ENCODE measurements around the gene EDNRB. TPM values are rescaled to one million over a fixed set of nuclear protein-coding genes. Genes with fewer than 3 reads are reported as not detected.

EDNRB gene
- total RNA-seq, 2 donors from 2014 or later = not detected

DNA sequence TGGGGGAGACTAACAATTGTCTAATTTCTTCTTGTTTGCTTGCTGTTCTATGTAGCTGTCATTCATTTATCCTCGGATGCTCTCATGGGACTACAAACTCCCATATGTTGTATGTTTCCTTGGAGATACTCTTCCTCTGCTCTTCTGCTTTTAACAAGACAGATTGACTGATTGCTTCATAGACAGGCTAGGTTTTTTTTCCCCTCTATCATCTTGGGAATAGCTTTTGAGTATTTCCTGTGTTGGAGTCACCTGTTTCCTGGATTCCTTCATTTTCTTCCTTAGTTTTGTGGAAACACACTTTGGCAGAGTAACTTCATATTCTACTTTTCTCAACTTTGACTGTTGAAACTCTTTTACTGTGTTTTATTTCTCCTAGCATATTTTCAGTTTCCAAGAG lies 27.6 kb downstream of the EDNRB start:
- H3K27me3 Mint-ChIP-seq = peaks cover 7 to 36% of the 10 kb centered on the region in 2 donors
- ATAC-seq (no peak), DNase-seq (ENCODE audit: low spot score) (no peak)
- H3K36me3 Mint-ChIP-seq = no peaks in the 10 kb centered on the region
- H3K27ac Mint-ChIP-seq = no peak overlapping the region
- no peak overlapping the region for H3K4me3 Mint-ChIP-seq
- peaks cover 2% of the 10 kb centered on the region for H3K9me3 Mint-ChIP-seq
- no peaks in the 10 kb centered on the region for H3K4me1 Mint-ChIP-seq (ENCODE audit: low read depth in 2 of 2)

DNA sequence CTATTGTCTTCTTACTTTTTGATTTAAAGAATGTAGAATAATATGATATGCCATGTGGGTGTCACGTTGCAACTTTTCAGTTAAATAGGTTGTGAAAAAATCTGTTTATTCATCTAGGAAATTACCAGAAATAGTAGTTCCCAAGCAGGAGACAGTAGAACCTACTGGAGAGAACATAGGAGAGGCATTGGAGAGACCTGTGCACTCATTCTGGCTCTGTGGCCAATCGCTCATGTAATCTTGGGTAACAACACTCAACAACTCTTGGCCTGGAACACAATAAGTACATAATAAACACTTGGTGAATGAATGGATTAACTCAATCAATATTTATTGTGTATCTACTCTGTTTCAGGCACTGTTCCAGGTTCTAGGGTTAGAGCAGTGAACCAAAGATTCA lies 35.3 kb downstream of the EDNRB start:
- Mint-ChIP-seq H3K27me3 (peaks cover 3 to 29% of the 10 kb centered on the region in 2 donors), H3K4me1 (ENCODE audit: low read depth in 2 of 2) (no peaks in the 10 kb centered on the region)
- no peak for ATAC-seq

DNA sequence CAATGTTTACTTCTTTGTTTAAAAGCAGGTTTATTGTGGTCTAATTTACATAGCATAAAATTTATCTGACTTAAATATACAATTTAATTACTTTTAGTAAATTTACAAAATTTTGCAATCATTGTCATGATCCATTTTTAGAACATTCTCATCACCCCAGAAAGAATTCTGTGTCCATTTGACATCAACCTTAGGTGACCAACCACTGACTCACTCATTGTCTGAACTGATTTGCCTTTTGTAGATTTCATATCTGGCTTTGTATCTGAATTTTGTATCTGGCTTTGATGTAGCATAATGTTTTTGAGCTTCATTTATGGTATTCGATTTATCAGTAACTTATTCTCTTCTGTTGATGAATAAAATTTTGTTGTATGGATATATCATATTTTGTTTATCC lies 40.4 kb downstream of the EDNRB start:
- Mint-ChIP-seq H3K4me1 (ENCODE audit: low read depth in 2 of 2) (no peaks in the 10 kb centered on the region), H3K27me3 (no peaks in the 10 kb centered on the region), H3K27ac (no peak overlapping the region), H3K9me3 (peaks cover 2% of the 10 kb centered on the region), H3K4me3 (no peak overlapping the region), H3K36me3 (no peaks in the 10 kb centered on the region)
- ATAC-seq (no peak), DNase-seq (ENCODE audit: low spot score) (no peak)

More for the DNA sequence above, 35.3 kb downstream of the EDNRB start:
- Mint-ChIP-seq H3K36me3 (no peaks in the 10 kb centered on the region), H3K27ac (no peak overlapping the region), H3K4me3 (no peak overlapping the region), H3K9me3 (peaks cover 2% of the 10 kb centered on the region)
- no peak for DNase-seq (ENCODE audit: low spot score)

DNA sequence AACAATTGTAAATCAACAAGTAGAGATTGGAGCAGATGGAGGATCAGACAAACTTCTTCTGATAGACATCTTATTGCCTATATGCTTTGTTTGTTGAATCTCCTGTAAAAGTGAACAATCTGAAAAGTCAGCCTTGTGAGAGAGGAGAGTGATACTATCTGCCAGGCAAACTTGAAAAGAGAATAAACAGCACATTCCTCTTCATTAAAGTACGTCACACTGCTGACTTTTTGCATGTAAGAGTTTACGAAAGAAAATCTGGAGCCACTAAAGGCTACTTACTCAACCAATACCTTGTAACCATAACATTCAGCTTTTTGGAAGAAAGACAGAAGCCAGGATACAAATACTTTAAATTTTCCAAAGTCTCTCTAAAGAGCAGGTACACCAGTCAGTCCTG lies 42.5 kb downstream of the EDNRB start:
- Mint-ChIP-seq H3K27me3 (no peaks in the 10 kb centered on the region), H3K4me1 (ENCODE audit: low read depth in 2 of 2) (no peaks in the 10 kb centered on the region), H3K4me3 (no peak overlapping the region), H3K9me3 (peaks cover 2% of the 10 kb centered on the region), H3K27ac (no peak overlapping the region), H3K36me3 (no peaks in the 10 kb centered on the region)
- ATAC-seq (no peak), DNase-seq (ENCODE audit: low spot score) (no peak)

DNA sequence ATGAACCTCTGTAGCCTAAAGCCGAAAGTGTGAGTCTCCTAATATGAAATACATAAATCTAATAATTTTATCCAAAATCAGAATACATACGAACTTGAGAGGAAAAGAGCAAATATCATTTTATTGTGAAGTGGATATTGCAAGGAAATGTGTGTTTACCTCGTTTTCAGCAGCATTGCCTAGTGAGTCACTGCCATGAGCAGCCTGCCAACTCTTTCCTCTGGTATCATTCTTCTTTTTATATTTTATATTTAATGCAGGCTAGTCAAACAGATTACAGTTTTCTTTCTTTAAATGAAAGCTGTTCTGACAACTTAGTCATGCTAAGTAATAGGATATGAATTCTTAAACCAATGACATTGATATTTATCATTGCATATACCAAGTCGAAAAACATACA lies 44.2 kb downstream of the EDNRB start:
- ATAC-seq (no peak), DNase-seq (ENCODE audit: low spot score) (no peak)
- Mint-ChIP-seq H3K4me3 (no peak overlapping the region), H3K36me3 (no peaks in the 10 kb centered on the region), H3K27me3 (no peaks in the 10 kb centered on the region), H3K27ac (no peak overlapping the region), H3K4me1 (ENCODE audit: low read depth in 2 of 2) (no peaks in the 10 kb centered on the region), H3K9me3 (peaks cover 2% of the 10 kb centered on the region)

DNA sequence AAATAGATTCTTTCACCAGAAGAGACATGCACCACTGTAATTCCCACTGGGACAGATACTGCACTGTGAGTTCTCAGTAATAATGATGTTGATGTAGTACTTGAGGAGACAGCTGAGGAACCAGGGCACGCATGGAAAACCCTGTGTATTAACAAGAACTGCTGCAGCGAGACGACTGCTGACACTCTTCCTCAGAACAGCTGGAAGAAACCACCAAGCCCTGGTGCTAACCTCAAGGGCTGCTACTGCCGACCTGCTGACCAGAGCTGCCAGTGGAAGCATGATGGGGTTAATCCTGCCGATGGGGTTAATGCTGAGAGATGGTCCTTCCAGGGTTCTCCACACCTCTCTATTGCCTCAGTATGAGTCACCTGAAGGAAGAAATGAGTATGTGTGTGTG lies 45.6 kb downstream of the EDNRB start:
- Mint-ChIP-seq H3K27me3 (peaks cover 0 to 3% of the 10 kb centered on the region in 2 donors), H3K9me3 (peaks cover 4% of the 10 kb centered on the region), H3K4me1 (ENCODE audit: low read depth in 2 of 2) (peaks cover 3 to 8% of the 10 kb centered on the region in 2 donors), H3K4me3 (no peak overlapping the region), H3K27ac (no peak overlapping the region), H3K36me3 (peaks cover 8% of the 10 kb centered on the region)
- no peak for DNase-seq (ENCODE audit: low spot score)
- no peak for ATAC-seq

DNA sequence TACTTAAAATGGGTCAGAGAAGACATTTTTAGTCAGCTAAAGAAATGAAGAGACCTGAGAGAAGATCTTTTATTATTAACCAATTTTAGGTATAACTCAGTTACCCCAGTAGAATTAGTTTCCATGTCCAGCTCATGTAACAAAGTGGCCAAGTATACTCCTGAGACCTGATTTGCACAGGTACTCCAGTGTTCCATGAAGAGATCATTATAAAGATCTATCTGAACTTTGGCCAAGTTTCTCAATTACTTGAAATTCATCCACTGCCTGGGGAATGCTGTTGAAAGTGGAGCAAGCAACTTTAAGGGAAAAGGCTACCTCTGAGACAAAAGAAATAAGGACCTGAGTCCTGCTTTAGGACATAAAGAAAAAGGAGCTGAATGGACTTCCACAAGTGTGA lies 47.0 kb downstream of the EDNRB start:
- Mint-ChIP-seq H3K4me1 (ENCODE audit: low read depth in 2 of 2) (peaks cover 3 to 9% of the 10 kb centered on the region in 2 donors), H3K4me3 (no peak overlapping the region), H3K27me3 (peaks cover 0 to 3% of the 10 kb centered on the region in 2 donors), H3K36me3 (peaks cover 16% of the 10 kb centered on the region), H3K27ac (no peak overlapping the region), H3K9me3 (peaks cover 9% of the 10 kb centered on the region)
- ATAC-seq (no peak), DNase-seq (ENCODE audit: low spot score) (no peak)

DNA sequence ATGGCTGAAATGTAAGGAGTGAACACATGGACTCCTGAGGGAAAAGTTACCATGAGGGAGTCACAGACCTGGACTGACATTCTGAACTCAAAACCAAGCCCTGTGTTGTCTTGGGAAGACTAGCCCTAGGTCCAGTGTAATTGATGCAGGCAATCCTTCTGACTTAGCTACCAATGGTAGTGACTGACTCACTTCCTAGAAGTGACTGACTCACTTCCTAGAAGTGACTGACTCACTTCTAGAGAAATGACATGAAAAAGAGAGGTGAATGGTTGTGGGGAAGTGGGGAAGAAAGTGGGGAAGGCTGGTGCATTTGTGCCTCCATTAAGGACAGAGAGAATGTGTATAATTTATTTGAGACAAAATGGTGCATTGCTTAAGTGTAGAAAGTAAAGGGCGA lies 49.9 kb downstream of the EDNRB start:
- Mint-ChIP-seq H3K27ac (peak overlapping the region in 1 of 2 donors; percentile 48), H3K4me3 (peak overlapping the region; percentile 43)

DNA sequence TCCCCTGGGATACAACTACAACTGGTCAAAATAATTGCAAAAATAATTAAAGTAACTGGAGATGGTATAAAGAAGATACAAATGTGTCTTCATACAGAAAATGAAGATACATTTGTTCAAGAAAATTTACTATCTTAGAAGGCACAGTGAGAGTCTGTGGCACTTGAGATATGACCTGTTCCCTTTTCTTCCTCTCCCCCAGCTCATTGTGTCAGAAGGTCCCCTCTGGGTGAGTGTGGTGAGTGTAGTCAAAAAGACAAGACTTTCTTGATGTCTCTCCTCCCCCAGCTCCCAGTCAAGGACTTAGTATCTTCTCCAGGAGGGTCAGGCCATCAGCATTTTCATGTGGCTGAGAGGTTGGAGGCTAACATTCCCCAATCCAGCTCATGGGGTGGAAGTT lies 51.7 kb downstream of the EDNRB start:
- ATAC-seq = no peak
- no peak for DNase-seq (ENCODE audit: low spot score)
- H3K36me3 Mint-ChIP-seq = peaks cover 16% of the 10 kb centered on the region
- peaks cover 3 to 7% of the 10 kb centered on the region in 2 donors for H3K27me3 Mint-ChIP-seq
- no peak overlapping the region for H3K27ac Mint-ChIP-seq
- H3K4me1 Mint-ChIP-seq (ENCODE audit: low read depth in 2 of 2) = peaks cover 3 to 9% of the 10 kb centered on the region in 2 donors
- H3K4me3 Mint-ChIP-seq = no peak overlapping the region
- peaks cover 12% of the 10 kb centered on the region for H3K9me3 Mint-ChIP-seq

More for the DNA sequence above, 49.9 kb downstream of the EDNRB start:
- DNase-seq (ENCODE audit: low spot score) = no peak
- ATAC-seq = peak in 1 of 2 donors; percentile 75
- Mint-ChIP-seq H3K9me3 (peaks cover 12% of the 10 kb centered on the region), H3K4me1 (ENCODE audit: low read depth in 2 of 2) (peaks cover 3 to 9% of the 10 kb centered on the region in 2 donors), H3K27me3 (peaks cover 3 to 7% of the 10 kb centered on the region in 2 donors), H3K36me3 (peaks cover 16% of the 10 kb centered on the region)

DNA sequence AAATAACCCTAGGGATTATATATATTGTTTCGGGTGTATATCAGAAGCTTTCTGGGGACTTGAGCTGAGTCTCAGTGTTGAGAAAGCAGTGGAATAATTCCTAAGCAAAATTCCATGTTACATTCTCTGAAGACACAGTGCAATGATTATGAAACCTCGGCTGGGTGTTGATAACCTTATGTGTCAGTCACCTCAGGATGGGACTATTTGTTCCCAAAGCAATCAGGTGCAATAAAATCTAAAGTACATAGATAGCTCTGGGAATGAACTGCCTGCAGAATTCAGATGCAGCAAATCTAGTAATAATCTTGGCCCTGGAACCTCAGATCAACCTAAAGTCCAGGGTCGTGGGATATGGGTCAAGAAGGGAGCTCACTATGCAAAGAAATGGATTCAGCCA lies 53.0 kb downstream of the EDNRB start:
- peaks cover 3 to 7% of the 10 kb centered on the region in 2 donors for H3K27me3 Mint-ChIP-seq
- no peak overlapping the region for H3K27ac Mint-ChIP-seq
- H3K4me1 Mint-ChIP-seq (ENCODE audit: low read depth in 2 of 2) = peaks cover 3 to 9% of the 10 kb centered on the region in 2 donors
- no peak for DNase-seq (ENCODE audit: low spot score)
- H3K36me3 Mint-ChIP-seq = peaks cover 16% of the 10 kb centered on the region
- H3K9me3 Mint-ChIP-seq = peaks cover 12% of the 10 kb centered on the region
- H3K4me3 Mint-ChIP-seq = no peak overlapping the region
- no peak for ATAC-seq

DNA sequence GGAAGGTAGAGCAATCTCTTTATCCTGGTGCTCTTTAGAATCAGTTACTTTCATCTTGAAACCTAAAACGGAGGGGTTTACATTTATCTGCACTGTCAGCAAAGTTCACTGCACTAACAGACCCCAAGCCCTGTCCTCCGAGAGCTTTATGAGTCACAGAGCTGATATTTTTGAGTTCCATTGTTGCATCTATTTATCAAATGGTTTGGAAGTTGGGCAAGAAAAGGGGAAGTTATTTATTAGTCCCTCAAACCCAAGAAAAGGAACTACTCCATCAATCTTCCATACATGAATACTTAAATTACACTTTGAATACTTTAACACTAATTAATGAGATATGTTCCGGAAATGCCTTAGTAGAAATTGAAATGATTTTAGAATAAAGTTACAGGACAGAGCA lies 55.5 kb downstream of the EDNRB start:
- no peak overlapping the region for H3K27ac Mint-ChIP-seq
- H3K27me3 Mint-ChIP-seq = peaks cover 0 to 15% of the 10 kb centered on the region in 2 donors
- DNase-seq (ENCODE audit: low spot score) (no peak), ATAC-seq (no peak)
- H3K4me1 Mint-ChIP-seq (ENCODE audit: low read depth in 2 of 2) = peaks cover 0 to 3% of the 10 kb centered on the region in 2 donors
- peaks cover 9% of the 10 kb centered on the region for H3K36me3 Mint-ChIP-seq
- H3K4me3 Mint-ChIP-seq = no peak overlapping the region
- H3K9me3 Mint-ChIP-seq = peaks cover 9% of the 10 kb centered on the region

DNA sequence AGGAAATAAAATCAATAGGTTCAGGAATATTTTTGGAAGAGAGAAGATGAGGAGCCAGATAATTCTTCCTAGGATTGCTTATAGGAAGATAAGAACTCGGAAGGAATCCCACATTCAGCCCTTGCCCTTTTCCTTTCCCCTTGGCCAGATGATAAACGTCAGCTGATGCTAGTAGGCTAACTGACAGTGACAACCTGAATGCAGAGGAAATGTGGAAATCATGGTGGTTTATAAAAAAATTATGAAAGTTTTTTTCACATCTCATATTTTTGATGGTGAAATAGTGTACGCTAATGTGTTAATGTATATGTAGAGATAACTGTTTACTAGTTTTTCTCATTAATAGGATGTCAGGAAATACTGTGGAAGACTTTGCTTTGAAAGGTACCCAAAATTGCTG lies 56.9 kb downstream of the EDNRB start:
- ATAC-seq = no peak
- no peak overlapping the region for H3K4me3 Mint-ChIP-seq
- H3K27ac Mint-ChIP-seq = no peak overlapping the region
- no peak for DNase-seq (ENCODE audit: low spot score)
- peaks cover 4% of the 10 kb centered on the region for H3K9me3 Mint-ChIP-seq
- no peaks in the 10 kb centered on the region for H3K4me1 Mint-ChIP-seq (ENCODE audit: low read depth in 2 of 2)
- no peaks in the 10 kb centered on the region for H3K36me3 Mint-ChIP-seq
- H3K27me3 Mint-ChIP-seq = peaks cover 0 to 15% of the 10 kb centered on the region in 2 donors

DNA sequence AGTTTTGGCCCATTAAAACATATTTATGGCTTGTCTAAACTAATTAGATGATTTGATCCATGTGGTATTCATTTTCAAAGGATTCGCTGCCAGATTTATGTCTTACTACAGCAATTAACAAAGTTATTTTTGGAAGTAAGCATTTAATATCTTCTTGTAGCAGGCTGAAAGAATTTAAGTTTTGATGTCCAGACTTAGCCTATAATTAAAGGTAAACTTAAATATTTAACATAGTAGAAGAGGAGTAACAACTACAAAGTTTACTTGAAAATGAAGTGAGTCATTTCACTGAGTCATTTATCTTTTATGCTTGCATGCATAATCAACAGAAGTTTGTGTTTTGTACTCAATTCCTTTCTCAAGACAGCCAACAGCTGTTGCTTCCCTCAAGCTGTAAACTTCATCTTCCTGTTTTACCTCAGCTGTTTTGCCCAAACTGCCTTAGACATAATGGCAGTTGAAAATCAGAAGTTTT lies 58.1 kb downstream of the EDNRB start:
- Mint-ChIP-seq H3K36me3 (no peaks in the 10 kb centered on the region), H3K4me1 (ENCODE audit: low read depth in 2 of 2) (no peaks in the 10 kb centered on the region), H3K9me3 (peaks cover 4% of the 10 kb centered on the region), H3K27ac (no peak overlapping the region), H3K27me3 (peaks cover 0 to 15% of the 10 kb centered on the region in 2 donors), H3K4me3 (no peak overlapping the region)
- ATAC-seq (no peak), DNase-seq (ENCODE audit: low spot score) (no peak)

DNA sequence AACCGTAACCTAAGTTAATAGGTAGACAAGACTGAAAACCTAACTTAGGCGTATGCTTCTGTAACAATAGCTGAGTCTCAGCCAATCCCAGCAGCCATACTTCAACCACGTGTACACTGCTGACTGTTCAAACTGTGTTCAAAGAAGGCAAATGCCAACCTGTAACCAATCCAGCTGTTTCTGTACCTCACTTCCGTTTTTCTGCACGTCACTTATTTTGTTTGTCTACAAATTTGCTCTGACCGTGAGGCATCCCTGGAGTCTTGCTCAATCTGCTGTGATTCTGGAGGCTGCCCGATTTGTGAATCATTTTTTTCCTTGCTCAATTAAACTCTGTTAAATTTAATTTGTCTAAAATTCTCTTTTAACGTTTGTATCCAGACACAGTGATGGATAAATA lies 59.2 kb downstream of the EDNRB start:
- H3K9me3 Mint-ChIP-seq = peaks cover 4% of the 10 kb centered on the region
- ATAC-seq (no peak), DNase-seq (ENCODE audit: low spot score) (no peak)
- no peaks in the 10 kb centered on the region for H3K4me1 Mint-ChIP-seq (ENCODE audit: low read depth in 2 of 2)
- peaks cover 0 to 15% of the 10 kb centered on the region in 2 donors for H3K27me3 Mint-ChIP-seq
- H3K27ac Mint-ChIP-seq = no peak overlapping the region
- no peaks in the 10 kb centered on the region for H3K36me3 Mint-ChIP-seq
- H3K4me3 Mint-ChIP-seq = no peak overlapping the region

DNA sequence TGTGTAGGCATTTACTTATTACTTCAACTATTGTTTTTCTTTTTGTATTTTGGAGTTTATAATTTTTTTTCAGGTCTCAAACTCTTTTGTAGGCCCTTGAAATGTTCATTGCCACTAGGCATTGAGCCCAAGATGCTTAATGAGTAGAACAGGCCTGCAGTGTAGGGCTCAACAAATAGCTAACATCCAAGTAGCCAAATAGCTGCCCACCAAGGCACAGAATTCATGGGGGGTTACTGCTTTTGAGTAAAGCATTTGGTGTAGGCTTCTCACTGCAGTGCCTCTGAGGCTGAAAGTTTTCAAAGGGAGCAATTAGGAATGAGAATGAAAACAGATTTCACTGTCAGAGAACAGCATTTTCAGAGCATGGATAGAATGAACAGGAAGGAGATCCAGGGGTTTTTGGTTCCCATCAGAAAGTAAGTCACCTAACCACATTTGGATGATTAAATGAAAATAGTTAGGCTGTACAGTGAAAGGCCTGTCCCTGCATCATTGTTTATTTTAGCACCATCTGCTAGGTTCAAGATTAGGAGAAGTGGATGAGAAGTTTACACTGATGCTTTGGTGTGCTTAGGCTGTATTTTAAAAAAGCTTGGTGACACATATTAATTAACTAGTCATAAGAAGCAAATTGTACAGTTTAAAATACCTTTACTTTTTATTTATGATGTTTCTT lies 61.0 kb downstream of the EDNRB start:
- H3K27me3 Mint-ChIP-seq = peaks cover 0 to 8% of the 10 kb centered on the region in 2 donors
- no peaks in the 10 kb centered on the region for H3K36me3 Mint-ChIP-seq
- ATAC-seq (no peak), DNase-seq (ENCODE audit: low spot score) (no peak)
- no peaks in the 10 kb centered on the region for H3K4me1 Mint-ChIP-seq (ENCODE audit: low read depth in 2 of 2)
- no peak overlapping the region for H3K27ac Mint-ChIP-seq
- H3K9me3 Mint-ChIP-seq = no peaks in the 10 kb centered on the region
- H3K4me3 Mint-ChIP-seq = no peak overlapping the region
